SK-N-SH (cell line): ENCODE data around the gene METTL1. TPM values are rescaled to one million over a fixed set of nuclear protein-coding genes. Genes with fewer than 3 reads are reported as not detected.
A peak's percentile ranks its signal among the peaks of the same experiment; 100 is the strongest.

Source experiments
- CTCF ChIA-PET: fragments of 300-600, 350-600 bp; formaldehyde crosslinking; extraction: SDS; loops from one replicate; lab custom pipeline; 2021; lab: Yijun Ruan, JAX
- POLR2A ChIA-PET: fragments of 350-600 bp; sonication (Branson Sonifier 250); formaldehyde crosslinking; extraction: SDS; loops from one replicate; lab custom pipeline; 2020; ENCODE audit warnings: antibody characterized with exemption, inconsistent platforms; lab: Yijun Ruan, JAX
- DNase-seq: peaks from one replicate; pipeline ENCODE4 v3.0.0; 2012
- H2AFZ ChIP-seq: fragments of 200-600 bp; sonication (generic); 2 replicates; pipeline ENCODE4 v1.8.1; 2016; ENCODE audit warnings: antibody characterized with exemption, mild to moderate bottlenecking, low read depth
- H3F3A ChIP-seq: fragments of 200-600 bp; sonication (generic); replicated peaks from 2 replicates; pipeline ENCODE3; 2016; ENCODE audit warnings: antibody characterized with exemption, mild to moderate bottlenecking; ENCODE audit not compliant: insufficient read depth
- H3K27ac ChIP-seq, 2 experiments: fragments of 200-500 bp in 1 of 2; fragments of 200-600 bp in 1 of 2; sonication (Bioruptor generic) in 1 of 2; sonication (generic), shearing (Covaris generic) in 1 of 2; 2 replicates each; pipeline versions ENCODE4 v1.5.1 to v1.6.1; 2014 to 2016; ENCODE audit warnings: low read depth in 2 of 2, inconsistent platforms in 1 of 2, low read length in 1 of 2, mild to moderate bottlenecking in 1 of 2, mixed read lengths in 1 of 2
- H3K27me3 ChIP-seq: fragments of 200-600 bp; sonication (generic), shearing (Covaris generic); 2 replicates; pipeline ENCODE4 v1.6.1; 2016; ENCODE audit warnings: mixed run types; ENCODE audit not compliant: insufficient read depth
- H3K36me3 ChIP-seq, 2 experiments: fragments of 200-500 bp in 1 of 2; fragments of 200-600 bp in 1 of 2; sonication (Bioruptor generic) in 1 of 2; sonication (generic) in 1 of 2; replicated peaks in 1 of 2; 2 replicates each; pipeline versions ENCODE3 to v1.5.1; 2014 to 2016; ENCODE audit warnings: low read length in 1 of 2, mild to moderate bottlenecking in 1 of 2; ENCODE audit not compliant: insufficient read depth in 2 of 2, control insufficient read depth in 1 of 2
- H3K4me1 ChIP-seq, 2 experiments: fragments of 200-500 bp in 1 of 2; fragments of 200-600 bp in 1 of 2; sonication (Bioruptor generic) in 1 of 2; sonication (generic), shearing (Covaris generic) in 1 of 2; 2 replicates each; pipeline versions ENCODE4 v1.5.1 to v1.6.1; 2014 to 2016; ENCODE audit warnings: low read depth in 1 of 2, low read length in 1 of 2, mixed run types in 1 of 2; ENCODE audit not compliant: insufficient read depth in 2 of 2, control insufficient read depth in 1 of 2
- H3K4me2 ChIP-seq: fragments of 200-600 bp; sonication (generic), shearing (Covaris generic); 2 replicates; pipeline ENCODE4 v1.6.1; 2017; ENCODE audit warnings: mixed run types
- H3K4me3 ChIP-seq, 2 experiments: fragments of 200-500 bp in 1 of 2; fragments of 200-600 bp in 1 of 2; sonication (Bioruptor generic) in 1 of 2; sonication (generic), shearing (Covaris generic) in 1 of 2; 2 replicates each; pipeline versions ENCODE4 v1.5.1 to v1.8.1; 2014 to 2016; ENCODE audit warnings: low read depth in 2 of 2, inconsistent platforms in 1 of 2, low read length in 1 of 2, mild to moderate bottlenecking in 1 of 2, mixed read lengths in 1 of 2, moderate library complexity in 1 of 2
- H3K79me2 ChIP-seq: fragments of 200-600 bp; sonication (generic); 2 replicates; pipeline ENCODE4 v1.8.1; 2017; ENCODE audit warnings: mild to moderate bottlenecking; ENCODE audit not compliant: insufficient read depth
- H3K9ac ChIP-seq: fragments of 200-600 bp; sonication (generic); 2 replicates; pipeline ENCODE4 v1.6.1; 2017; ENCODE audit warnings: mixed run types
- H3K9me2 ChIP-seq: fragments of 200-600 bp; sonication (generic); 2 replicates; pipeline ENCODE4 v1.6.1; 2017; ENCODE audit warnings: mixed run types
- H3K9me3 ChIP-seq: fragments of 200-600 bp; sonication (generic); 2 replicates; pipeline ENCODE4 v1.6.1; 2017; ENCODE audit warnings: mixed run types, mild to moderate bottlenecking, moderate library complexity
- H4K20me1 ChIP-seq: fragments of 200-600 bp; sonication (generic); 2 replicates; pipeline ENCODE4 v1.6.1; 2017; ENCODE audit warnings: mild to moderate bottlenecking, mixed run types; ENCODE audit not compliant: insufficient read depth
- EP300 ChIP-seq, 2 experiments: IDR thresholded peaks; 2 replicates each; pipeline versions ENCODE4 v1.4.0 to v1.6.1; 2012; ENCODE audit warnings: borderline replicate concordance in 1 of 2, low read depth in 1 of 2, low read length in 1 of 2
- EZH2phosphoT487 ChIP-seq: fragments of 200-600 bp; sonication (generic); IDR thresholded peaks from 2 replicates; pipeline ENCODE4 v1.6.1; 2017; ENCODE audit warnings: low read depth, mixed run types, mild to moderate bottlenecking, antibody characterized with exemption, moderate library complexity, borderline replicate concordance
- FOXJ3 ChIP-seq: sonication (generic); formaldehyde crosslinking; IDR thresholded peaks from 2 replicates; pipeline ENCODE4 v1.5.1; 2020; ENCODE audit warnings: mild to moderate bottlenecking, missing genetic modification reagents
- GATA2 ChIP-seq: sonication (generic); formaldehyde crosslinking; IDR thresholded peaks from 2 replicates; pipeline ENCODE4 v1.5.0; 2020; ENCODE audit warnings: mild to moderate bottlenecking, missing genetic modification reagents
- MEF2A ChIP-seq: IDR thresholded peaks from 2 replicates; pipeline ENCODE4 v1.4.0; 2012; ENCODE audit warnings: low read depth, borderline replicate concordance
- MXI1 ChIP-seq: IDR thresholded peaks from 2 replicates; pipeline ENCODE4 v1.6.1; 2012; ENCODE audit warnings: mild to moderate bottlenecking, low read depth, low read length, improper control_type of control experiment
- RXRA ChIP-seq: IDR thresholded peaks from 2 replicates; pipeline ENCODE4 v1.4.0; 2012; ENCODE audit warnings: low read depth, mild to moderate bottlenecking, borderline replicate concordance
- SIN3A ChIP-seq: IDR thresholded peaks from 2 replicates; pipeline ENCODE4 v1.6.1; 2012; ENCODE audit warnings: low read depth, mild to moderate bottlenecking, low read length, moderate library complexity, borderline replicate concordance
- YY1 ChIP-seq: IDR thresholded peaks from 2 replicates; pipeline ENCODE4 v1.4.0; 2012; ENCODE audit warnings: low read depth, mild to moderate bottlenecking
- WGBS: methylation state at CpG from one replicate; pipeline ENCODE4 v1.1.6; 2017; ENCODE audit warnings: low lambda C conversion rate; 5-methylcytosine and 5-hydroxymethylcytosine counted together
- polyA plus RNA-seq, 3 experiments: library from polyadenylated mRNA; depleted of rRNA; stranded (reverse); fragments of >200 nt; gene quantifications; 2 replicates each; pipeline ENCODE4 v1.2.3, GENCODE V29; 2012
- TF ChIP-seq, protein P1 (sequence below): IDR thresholded peaks from 2 replicates; pipeline ENCODE4 v1.4.0; 2012; ENCODE audit warnings: low read depth, borderline replicate concordance
- TF ChIP-seq, protein P2 (sequence below): fragments of 150-350 bp; IDR thresholded peaks from 2 replicates; pipeline ENCODE4 v1.6.1; 2016; ENCODE audit warnings: mild to moderate bottlenecking, low read depth, low read length
- TF ChIP-seq, protein P3 (sequence below): IDR thresholded peaks from 2 replicates; pipeline ENCODE4 v1.4.0; 2012; ENCODE audit warnings: low read depth
- TF ChIP-seq, protein P4 (sequence below): IDR thresholded peaks from 2 replicates; pipeline ENCODE4 v1.4.0; 2012; ENCODE audit warnings: low read depth, borderline replicate concordance

The METTL1 gene
- polyA plus RNA-seq, 1 of the 3 experiments (the other 2 are of a cell fraction), result 28.0 TPM

DNA sequence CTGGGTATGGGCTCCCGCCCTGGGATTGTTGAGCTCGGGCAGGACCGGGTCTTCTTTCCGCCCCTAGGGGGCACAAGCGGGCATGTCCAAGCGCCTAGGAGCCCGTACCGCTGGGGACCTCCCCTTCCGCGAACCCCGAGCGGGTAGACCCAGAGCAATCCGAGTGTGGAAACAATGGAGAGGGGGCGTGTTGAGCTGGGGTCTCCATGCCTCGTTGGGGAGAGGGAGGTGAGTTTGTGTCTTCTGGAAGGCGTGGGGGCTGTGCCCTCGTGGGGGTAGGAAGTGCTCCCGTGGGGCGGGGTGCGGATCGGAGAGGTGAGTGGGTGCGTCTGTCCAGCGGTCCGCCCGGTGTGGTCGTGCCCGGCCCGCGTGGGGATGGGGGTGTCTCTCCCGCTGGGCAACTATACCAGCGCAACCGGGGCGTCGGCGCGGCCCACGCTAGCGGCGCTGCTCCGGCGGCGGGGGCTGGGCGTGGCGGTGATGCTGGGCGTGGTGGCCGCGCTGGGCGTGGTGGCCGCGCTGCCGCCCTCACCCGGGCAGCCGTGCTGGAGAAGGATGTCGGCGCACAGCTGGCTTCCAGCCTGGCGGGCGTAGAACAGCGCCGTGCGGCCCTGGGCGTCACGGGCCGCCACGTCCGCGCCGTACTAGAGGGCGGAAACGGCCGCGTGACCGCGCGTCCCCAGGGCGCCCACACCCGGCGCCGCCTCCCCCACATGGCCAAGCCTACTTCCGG, 45.6 kb downstream of the METTL1 start (continued):
- TF ChIP-seq, protein P1, sequence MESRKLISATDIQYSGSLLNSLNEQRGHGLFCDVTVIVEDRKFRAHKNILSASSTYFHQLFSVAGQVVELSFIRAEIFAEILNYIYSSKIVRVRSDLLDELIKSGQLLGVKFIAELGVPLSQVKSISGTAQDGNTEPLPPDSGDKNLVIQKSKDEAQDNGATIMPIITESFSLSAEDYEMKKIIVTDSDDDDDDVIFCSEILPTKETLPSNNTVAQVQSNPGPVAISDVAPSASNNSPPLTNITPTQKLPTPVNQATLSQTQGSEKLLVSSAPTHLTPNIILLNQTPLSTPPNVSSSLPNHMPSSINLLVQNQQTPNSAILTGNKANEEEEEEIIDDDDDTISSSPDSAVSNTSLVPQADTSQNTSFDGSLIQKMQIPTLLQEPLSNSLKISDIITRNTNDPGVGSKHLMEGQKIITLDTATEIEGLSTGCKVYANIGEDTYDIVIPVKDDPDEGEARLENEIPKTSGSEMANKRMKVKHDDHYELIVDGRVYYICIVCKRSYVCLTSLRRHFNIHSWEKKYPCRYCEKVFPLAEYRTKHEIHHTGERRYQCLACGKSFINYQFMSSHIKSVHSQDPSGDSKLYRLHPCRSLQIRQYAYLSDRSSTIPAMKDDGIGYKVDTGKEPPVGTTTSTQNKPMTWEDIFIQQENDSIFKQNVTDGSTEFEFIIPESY, result no peak
- no peak for TF ChIP-seq FOXJ3 (CRISPR knock-in tag)
- TF ChIP-seq SIN3A, result peak; percentile 28; the same call in 1 of the 2 replicates
- TF ChIP-seq YY1, result no peak
- TF ChIP-seq MXI1, result peak; percentile 71
- TF ChIP-seq, protein P2, sequence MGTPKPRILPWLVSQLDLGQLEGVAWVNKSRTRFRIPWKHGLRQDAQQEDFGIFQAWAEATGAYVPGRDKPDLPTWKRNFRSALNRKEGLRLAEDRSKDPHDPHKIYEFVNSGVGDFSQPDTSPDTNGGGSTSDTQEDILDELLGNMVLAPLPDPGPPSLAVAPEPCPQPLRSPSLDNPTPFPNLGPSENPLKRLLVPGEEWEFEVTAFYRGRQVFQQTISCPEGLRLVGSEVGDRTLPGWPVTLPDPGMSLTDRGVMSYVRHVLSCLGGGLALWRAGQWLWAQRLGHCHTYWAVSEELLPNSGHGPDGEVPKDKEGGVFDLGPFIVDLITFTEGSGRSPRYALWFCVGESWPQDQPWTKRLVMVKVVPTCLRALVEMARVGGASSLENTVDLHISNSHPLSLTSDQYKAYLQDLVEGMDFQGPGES, result no peak
- TF ChIP-seq EP300 (IDR thresholded peaks at IDR 0.05; ENCODE audit: borderline replicate concordance in 1 of 2, low read depth in 1 of 2, low read length in 1 of 2), result no peak
- TF ChIP-seq, protein P3, sequence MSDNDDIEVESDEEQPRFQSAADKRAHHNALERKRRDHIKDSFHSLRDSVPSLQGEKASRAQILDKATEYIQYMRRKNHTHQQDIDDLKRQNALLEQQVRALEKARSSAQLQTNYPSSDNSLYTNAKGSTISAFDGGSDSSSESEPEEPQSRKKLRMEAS, result peak; percentile 42
- no peak for TF ChIP-seq EZH2phosphoT487
- no peak for TF ChIP-seq MEF2A
- no peak for TF ChIP-seq GATA2
- TF ChIP-seq RXRA, result no peak

DNA sequence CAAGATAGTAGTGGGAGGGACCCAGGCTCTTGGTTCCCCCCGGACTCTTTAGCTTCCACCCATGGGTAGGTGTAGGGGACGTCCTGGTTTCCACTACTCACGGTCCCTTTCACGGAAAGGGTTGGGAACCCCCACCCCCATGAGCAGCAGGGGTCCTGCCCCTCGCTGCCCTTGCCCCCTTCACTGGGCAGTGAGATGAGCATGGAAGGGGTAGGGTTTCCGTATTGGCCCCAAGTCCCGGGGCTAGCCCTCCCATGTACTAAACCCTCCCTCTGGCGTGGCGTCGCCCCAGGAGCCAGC, 46.1 kb downstream of the METTL1 start:
- H3F3A ChIP-seq, result peaks cover 18% of the 10 kb centered on the region
- H3K4me2 ChIP-seq, result peak overlapping the region; percentile 85
- no peaks in the 10 kb centered on the region for H3K9me2 ChIP-seq
- H3K79me2 ChIP-seq, result no peaks in the 10 kb centered on the region
- ChIA-PET POLR2A (interaction anchor here (0.5 to 3.6 kb wide), 4 partner anchors 10 to 115 kb away, joined by 3 to 21 read pairs (median 10); partner anchors contain the start of genes ARHGEF25 and TSPAN31), CTCF (interaction anchor here (0.6 to 9.4 kb wide), 31 partner anchors 10 to 487 kb away, joined by 3 to 133 read pairs (median 4); partner anchors contain the start of genes AGAP2, B4GALNT1, CDK4 and EEF1AKMT3)
- H2AFZ ChIP-seq, result peak overlapping the region; percentile 89; the same call in 1 of the 2 replicates
- H3K36me3 ChIP-seq, result peaks cover 3 to 22% of the 10 kb centered on the region in 2 experiments
- no peak overlapping the region; a peak in 1 of 4 replicates for H3K27ac ChIP-seq
- no peaks in the 10 kb centered on the region for H3K9me3 ChIP-seq
- TF ChIP-seq, protein P4, sequence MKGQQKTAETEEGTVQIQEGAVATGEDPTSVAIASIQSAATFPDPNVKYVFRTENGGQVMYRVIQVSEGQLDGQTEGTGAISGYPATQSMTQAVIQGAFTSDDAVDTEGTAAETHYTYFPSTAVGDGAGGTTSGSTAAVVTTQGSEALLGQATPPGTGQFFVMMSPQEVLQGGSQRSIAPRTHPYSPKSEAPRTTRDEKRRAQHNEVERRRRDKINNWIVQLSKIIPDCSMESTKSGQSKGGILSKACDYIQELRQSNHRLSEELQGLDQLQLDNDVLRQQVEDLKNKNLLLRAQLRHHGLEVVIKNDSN, result no peak
- no peak for TF ChIP-seq RXRA
- WGBS, result 19% methylated on average over 7 of the region's 10 CpGs
- DNase-seq, result no peak
- peaks cover 0 to 8% of the 10 kb centered on the region in 2 experiments; a peak in 1 of 4 replicates for H3K4me1 ChIP-seq
- peak overlapping the region; percentile 76 to 79 for H3K4me3 ChIP-seq
- peak overlapping the region; percentile 82; the same call in 1 of the 2 replicates for H3K9ac ChIP-seq
- no peaks in the 10 kb centered on the region for H4K20me1 ChIP-seq
- H3K27me3 ChIP-seq, result no peaks in the 10 kb centered on the region
